ENCODE measurements around the gene TAAR6. TPM values are rescaled to one million over a fixed set of nuclear protein-coding genes. Genes with fewer than 3 reads are reported as not detected.
A peak's percentile ranks its signal among the peaks of the same experiment; 100 is the strongest.

TAAR6 gene
- total RNA-seq, 2 donors from 2014 or later: not detected

- Mint-ChIP-seq H3K4me3 (no peak overlapping the region), H3K36me3 (ENCODE audit: low read depth) (no peaks in the 10 kb centered on the region), H3K9me3 (no peaks in the 10 kb centered on the region), H3K4me1 (peaks cover 5% of the 10 kb centered on the region), H3K27me3 (peaks cover 7% of the 10 kb centered on the region), H3K27ac (no peak overlapping the region)
- ATAC-seq (replicated peaks): no peak
Measured at GRCh38 chr6:132607544-132608233, 37.6 kb downstream of the TAAR6 start.

GRCh38 chr6:132611616-132612015 lies 41.5 kb downstream of the TAAR6 start:
- H3K9me3 Mint-ChIP-seq: no peaks in the 10 kb centered on the region
- ATAC-seq (replicated peaks): no peak

GRCh38 chr6:132612449-132613108 lies 42.5 kb downstream of the TAAR6 start:
- Mint-ChIP-seq H3K27ac (no peak overlapping the region), H3K27me3 (peaks cover 4% of the 10 kb centered on the region), H3K36me3 (ENCODE audit: low read depth) (no peaks in the 10 kb centered on the region), H3K9me3 (no peaks in the 10 kb centered on the region), H3K4me3 (no peak overlapping the region), H3K4me1 (peaks cover 6% of the 10 kb centered on the region)
- ATAC-seq (replicated peaks): no peak

More at GRCh38 chr6:132611616-132612015, 41.5 kb downstream of the TAAR6 start:
- H3K36me3 Mint-ChIP-seq (ENCODE audit: low read depth): no peaks in the 10 kb centered on the region
- no peak overlapping the region for H3K4me3 Mint-ChIP-seq
- H3K27ac Mint-ChIP-seq: no peak overlapping the region
- H3K4me1 Mint-ChIP-seq: peaks cover 6% of the 10 kb centered on the region
- peaks cover 4% of the 10 kb centered on the region for H3K27me3 Mint-ChIP-seq

GRCh38 chr6:132614554-132614953 lies 44.4 kb downstream of the TAAR6 start:
- no peak overlapping the region for H3K27ac Mint-ChIP-seq
- ATAC-seq (replicated peaks): no peak
- no peaks in the 10 kb centered on the region for H3K36me3 Mint-ChIP-seq (ENCODE audit: low read depth)
- no peaks in the 10 kb centered on the region for H3K9me3 Mint-ChIP-seq
- peak overlapping the region; percentile 53 for H3K4me3 Mint-ChIP-seq
- H3K27me3 Mint-ChIP-seq: peaks cover 6% of the 10 kb centered on the region
- H3K4me1 Mint-ChIP-seq: peaks cover 6% of the 10 kb centered on the region

DNA sequence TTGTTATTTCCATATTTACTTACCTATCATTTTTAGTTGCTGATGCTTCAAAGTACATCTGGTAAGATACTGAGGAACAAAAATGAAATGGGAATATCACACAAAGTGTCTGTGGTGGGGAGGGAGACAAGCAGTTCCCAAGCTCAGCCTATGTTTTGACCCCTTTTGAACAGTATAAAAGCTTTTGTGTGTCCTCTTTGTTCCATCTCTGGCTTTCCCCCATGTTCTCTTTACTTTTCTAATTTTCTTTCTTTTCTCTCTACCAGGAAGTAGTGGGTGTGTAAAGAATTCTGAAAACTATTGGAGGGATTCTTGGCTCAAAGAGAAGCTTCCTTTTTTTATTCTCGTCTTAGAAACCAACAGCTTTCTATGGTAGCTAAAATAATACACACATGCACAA lies 46.6 kb downstream of the TAAR6 start:
- ATAC-seq (replicated peaks): no peak
- H3K9me3 Mint-ChIP-seq: no peaks in the 10 kb centered on the region
- H3K36me3 Mint-ChIP-seq (ENCODE audit: low read depth): no peaks in the 10 kb centered on the region
- H3K27ac Mint-ChIP-seq: no peak overlapping the region
- peaks cover 9% of the 10 kb centered on the region for H3K27me3 Mint-ChIP-seq
- H3K4me3 Mint-ChIP-seq: no peak overlapping the region
- peaks cover 6% of the 10 kb centered on the region for H3K4me1 Mint-ChIP-seq

Other genes starting within 250 kb of the TAAR6 start
- not detected for gene MOXD1, start 168.8 kb upstream of the TAAR6 start, total RNA-seq
- 10 to 100 TPM; 17.7 to 28.2 TPM for gene STX7, start 57.2 kb upstream of the TAAR6 start, total RNA-seq
- gene TAAR9, start 32.0 kb upstream of the TAAR6 start, total RNA-seq: not detected
- not detected for gene TAAR8, start 17.6 kb upstream of the TAAR6 start, total RNA-seq
- gene TAAR5, start 19.4 kb downstream of the TAAR6 start, total RNA-seq: not detected
- gene TAAR2, start 54.0 kb downstream of the TAAR6 start, total RNA-seq: not detected
- not detected for gene TAAR1, start 88.9 kb downstream of the TAAR6 start, total RNA-seq
- gene VNN1, start 143.7 kb downstream of the TAAR6 start, total RNA-seq: not detected
- gene VNN2, start 187.6 kb downstream of the TAAR6 start, total RNA-seq: 1 to 10 TPM; 2.3 to 3.1 TPM
- gene SLC18B1, start 228.3 kb downstream of the TAAR6 start, total RNA-seq: 1 to 10 TPM; 3.9 to 4.1 TPM
- gene RPS12, start 244.2 kb downstream of the TAAR6 start, total RNA-seq: 1,000 to 10,000 TPM; 1,467 to 1,579 TPM

Measured in activated T-helper 17 cell treated with anti-CD3 and anti-CD28 coated beads, Interleukin-2, amount 50 U/mL, for 72 hours (primary cell).